Stimulated activated CD4-positive, alpha-beta T cell treated with anti-CD3 and anti-CD28 coated beads, Interleukin-12 subunit alpha, Interleukin-12 subunit beta, amount 100 ng/mL, for 48 hours (primary cell): ENCODE measurements around the gene RUNX1.
"Not testable (repeated sequence)": the region's sequence is repeated elsewhere in the genome, so short reads cannot be mapped to it uniquely, and the experiment has no call there.

Source experiments
- DNase-seq, 3 donors: peaks; one replicate each; pipeline ENCODE4 v3.0.0-alpha.2; 2020; ENCODE audit warnings: low read depth in 2 of 3, low spot score in 1 of 3

RUNX1 gene

DNA sequence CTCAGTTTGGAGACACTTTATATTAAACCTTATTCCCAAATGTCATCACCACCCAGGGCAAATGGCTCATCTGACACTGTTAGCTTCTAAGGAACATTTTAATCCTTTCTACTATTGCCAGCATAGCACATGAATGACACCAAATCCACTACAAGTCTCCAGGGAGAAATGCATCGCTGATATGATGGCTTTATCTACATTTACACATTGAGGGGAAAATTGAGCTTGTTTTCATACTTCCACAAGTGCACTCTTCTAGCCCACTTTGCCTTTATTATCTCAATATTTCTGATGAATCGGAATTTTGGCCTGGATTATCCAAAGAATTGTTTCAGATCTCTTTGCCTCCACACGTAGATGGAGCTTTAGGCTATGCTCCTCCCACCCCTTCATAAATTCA is 75.4 kb downstream of the RUNX1 start:
- DNase-seq, result no peak

DNA sequence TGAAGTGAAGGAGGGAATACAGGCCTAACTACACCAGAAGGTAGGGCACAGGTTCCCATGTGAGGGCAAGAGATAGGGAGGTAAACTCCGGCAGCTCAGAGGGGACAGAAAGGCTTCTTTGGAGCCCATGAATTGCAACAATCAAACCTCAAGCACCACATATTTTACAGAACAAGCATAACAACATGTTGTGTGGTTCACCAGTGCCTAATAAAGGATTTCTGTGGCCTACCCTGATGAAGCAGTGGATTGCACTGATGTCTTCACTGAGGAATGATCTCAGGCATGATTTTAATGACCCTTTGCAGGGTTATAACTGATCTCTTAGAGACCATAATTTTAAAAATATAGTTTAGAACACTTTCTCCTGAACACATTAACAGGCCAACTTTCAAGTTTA is 77.4 kb downstream of the RUNX1 start:
- DNase-seq, result no peak

DNA sequence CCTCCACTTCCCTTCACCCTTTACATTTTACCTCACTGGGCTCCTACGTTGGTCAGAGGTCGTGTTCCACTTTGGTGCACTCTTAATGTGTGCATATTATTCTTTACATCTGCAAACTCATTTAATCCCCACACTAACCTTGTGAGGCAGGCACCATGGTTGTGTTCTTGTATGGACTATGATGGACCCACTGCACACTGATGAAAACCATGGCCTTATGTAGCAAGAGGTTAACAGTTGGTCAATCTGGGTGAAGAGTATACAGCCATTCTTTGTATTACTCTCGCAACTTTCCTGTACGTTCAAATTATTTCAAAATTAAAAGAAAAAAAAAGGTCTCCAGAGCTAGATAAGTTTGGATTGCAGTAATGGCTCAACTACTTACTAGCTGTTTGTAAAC is 78.5 kb downstream of the RUNX1 start:
- DNase-seq, result no peak

DNA sequence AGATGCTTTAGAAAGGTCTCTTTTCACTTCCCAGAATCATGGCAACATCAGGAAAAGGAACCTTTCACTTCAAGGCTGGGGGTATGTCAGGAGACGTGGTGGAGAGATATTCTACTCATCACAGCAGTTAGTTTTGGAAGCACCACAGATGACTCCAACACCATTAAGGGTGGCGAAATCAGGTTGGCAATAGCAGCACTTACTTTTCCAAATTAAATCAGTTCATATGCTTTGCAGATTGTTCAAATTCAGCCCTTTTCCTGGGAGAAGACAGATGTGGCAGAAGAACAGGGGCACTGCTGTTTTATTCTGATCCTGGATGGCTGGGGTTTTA is 79.0 kb downstream of the RUNX1 start:
- no peak for DNase-seq

DNA sequence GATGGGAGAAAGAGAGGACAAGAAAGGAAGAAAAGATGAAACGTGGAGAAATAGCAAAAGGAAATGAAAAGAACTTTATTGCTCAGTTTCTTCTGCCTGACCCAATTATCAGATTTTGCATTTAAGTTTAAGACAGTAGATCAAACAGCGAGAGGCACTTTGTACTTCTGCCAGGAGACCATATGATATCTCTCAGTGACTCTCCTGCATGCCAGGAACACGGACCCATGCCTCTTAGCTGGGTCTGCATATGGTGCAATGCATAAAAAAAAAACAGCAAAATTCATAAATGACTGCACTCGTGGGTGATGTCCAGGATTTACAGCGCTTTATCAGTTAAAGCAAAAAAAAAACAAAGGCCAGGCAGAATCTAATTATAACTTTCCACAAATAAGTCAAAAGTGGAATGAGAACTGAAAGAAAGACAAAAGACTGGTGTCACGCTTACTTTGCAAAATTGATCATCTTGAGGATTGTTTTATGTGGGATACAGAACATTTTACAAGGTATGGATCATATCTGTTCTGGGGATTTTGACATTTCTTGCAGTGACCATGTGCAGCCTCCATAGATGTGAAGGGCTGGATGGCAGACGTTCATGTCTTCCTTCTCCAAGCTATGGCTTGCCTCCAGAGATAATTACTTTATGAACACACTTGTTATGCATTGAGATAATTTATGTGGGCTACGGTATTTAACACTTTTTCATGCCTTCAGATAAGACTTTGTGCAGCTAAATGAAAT is 79.5 kb downstream of the RUNX1 start:
- DNase-seq, result no peak

DNA sequence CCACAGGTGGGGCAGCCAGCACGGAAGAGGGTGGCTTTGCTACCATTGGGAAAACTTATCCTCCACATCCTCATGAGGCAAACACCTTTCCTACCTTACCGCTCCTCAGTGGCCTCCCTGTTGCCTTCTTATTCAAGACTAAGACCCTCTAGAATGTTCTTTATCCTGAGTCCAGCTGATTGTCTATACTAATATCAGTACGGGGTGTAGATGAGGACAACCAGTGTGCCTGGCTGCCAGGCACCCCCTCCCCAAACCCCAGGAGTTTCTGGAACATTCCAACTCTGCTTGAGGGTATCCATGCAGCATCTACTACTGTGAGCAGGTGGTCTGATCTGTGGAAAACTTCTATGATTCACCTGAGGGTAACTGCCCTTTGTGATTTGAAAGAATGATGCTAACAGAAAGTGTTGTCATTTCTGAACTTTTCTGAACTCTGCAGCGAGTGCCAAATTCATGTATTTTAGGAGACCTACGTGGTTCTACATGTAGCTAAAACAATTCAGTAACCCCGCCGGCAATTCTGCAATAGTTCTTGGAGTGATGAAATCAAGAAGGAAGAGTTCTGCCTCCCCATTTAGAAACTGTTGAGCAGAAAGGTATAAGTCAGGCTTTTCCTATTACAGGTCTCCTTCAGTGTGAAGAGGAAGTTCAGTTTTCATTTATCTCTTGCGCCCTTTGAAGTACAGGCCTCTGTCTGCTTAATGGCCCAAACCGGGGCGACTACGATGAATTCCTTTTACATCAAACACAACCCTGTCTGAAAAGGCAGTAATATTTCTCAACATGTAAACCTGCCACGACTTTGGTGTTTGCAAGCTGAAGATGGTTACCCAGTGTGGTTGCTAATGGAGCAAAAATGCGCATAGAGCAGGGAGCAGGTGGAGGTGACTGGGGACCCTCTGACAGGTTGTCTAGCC is 80.4 kb downstream of the RUNX1 start:
- DNase-seq, result no peak

DNA sequence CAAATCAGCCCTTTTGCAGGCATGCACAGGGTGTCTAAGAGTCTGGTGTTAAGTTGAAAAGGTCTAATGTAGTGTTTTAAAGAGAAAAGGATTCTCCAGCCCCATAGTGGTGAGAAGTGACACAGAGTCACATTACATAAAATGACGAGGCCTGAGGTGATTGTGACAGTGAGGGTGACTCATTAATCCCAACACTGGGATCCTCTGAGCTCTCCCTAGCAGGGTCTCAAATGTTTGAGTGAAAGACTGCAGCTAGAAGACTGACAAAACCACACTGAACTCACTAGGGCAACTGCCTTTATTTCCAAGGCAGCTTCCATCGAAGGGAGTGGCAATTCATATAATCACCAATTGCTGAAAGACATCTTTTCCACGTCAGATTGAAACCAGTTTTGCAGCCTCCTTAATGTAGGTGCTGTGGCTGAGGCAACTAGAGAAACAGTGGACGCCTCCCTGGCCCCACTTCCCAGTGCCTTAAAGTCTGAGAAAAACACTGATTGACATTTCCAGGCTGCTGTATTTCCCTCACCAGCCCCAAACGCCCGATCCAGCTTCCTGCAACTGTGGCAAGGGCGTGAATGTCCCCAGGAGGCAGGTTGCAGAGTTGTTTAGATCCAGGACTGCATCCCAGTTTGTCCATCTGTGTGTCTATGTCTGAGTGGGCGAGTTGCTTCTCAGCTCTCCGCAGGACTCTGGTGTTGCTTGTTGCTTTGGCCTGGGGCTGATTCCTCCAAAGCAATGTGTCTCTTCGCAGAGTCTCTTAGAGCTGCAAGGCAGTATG is 81.4 kb downstream of the RUNX1 start:
- DNase-seq, result peak in 1 of 3 donors; percentile 47

DNA sequence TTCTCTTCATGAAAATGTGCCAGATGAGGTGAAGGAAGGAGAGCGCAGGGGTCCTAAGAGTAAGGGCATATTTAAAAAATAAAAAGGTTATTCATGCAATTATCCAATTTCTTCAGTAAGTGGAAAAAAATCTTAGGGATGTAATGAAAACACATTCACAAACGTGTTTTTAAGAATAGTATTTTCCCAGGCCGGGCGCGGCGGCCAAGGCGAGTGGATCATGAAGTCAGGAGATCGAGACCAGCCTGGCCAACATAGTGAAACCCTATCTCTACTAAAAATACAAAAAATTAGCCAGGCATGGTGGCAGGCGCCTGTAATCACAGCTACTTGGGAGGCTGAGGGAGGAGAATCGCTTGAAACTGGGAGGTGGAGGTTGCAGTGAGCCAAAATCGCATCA is 82.2 kb downstream of the RUNX1 start:
- DNase-seq, result not testable (repeated sequence)

DNA sequence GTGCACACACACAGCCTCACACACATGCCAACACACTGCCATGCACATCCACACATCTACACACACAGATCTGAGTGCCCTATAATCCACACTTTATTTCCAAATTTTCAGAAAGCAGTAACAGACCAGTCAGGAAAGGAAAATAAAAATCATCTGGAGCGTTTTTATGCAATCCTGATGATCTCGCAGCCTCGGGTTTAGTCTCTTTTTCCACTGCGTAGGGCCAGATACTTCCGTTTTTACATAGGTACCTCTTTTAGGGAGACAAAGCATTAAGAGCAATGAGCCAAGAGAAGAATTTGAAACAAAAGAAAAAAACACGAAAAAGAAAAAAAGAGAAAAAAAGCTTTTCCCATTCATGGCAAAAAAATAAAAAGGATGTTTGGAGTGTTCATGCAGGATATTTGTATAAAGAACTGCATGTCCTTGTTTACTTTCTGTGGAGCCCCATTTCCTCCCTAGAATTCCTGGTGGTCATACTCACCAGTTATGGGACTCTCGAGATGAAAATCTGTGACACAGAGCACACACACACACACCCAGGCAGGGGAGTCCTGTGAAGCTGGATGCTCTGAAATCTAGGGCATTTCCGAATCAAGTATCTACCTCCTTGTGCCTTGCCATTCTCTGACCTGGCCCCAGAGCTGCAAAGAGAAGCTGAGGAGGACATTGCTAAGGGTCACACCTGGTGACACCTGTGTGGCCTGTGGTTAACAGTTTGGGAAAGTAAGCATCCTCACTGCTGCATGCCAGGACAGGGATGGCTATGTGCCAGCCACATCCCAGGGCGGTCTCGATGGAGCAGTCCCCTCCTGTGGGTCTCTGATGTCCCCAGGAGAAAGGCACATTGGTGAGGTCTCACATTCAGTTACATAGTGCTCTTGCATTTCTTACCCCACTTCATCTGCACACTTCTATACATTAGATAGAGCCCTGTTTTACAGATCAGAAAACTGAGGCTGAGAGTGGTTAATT is 83.6 kb downstream of the RUNX1 start:
- DNase-seq, result no peak

DNA sequence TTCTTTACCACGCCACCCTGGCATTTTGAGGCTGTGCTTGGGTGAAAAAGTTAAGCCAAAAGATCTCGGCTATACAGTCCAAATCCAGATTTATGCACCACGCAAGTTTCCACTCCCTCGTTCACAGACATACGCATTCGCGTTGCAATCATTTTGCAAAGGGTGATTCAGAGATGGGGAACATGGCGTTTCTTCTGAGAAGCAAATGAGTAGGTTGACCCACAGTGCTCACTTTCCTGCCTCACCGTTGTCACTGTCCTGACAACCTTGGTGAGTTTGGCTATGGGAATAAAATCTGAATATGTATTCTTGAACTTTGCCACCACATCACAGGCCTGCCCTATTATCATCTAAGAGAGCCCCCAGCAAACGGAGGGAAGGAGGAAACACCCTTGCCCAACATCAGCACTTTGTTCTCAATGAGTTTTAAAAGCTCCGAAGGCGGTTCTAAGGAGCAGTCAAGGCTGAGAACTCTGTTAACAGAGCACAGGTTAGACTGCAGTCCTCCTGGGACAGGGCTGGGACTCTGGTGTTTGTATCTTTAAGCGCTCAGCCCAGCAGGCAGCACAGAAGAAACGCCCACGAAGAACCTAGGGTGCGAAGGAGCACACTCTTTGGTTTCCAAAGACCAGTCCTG is 86.4 kb downstream of the RUNX1 start:
- peak in 1 of 3 donors; percentile 45 for DNase-seq

DNA sequence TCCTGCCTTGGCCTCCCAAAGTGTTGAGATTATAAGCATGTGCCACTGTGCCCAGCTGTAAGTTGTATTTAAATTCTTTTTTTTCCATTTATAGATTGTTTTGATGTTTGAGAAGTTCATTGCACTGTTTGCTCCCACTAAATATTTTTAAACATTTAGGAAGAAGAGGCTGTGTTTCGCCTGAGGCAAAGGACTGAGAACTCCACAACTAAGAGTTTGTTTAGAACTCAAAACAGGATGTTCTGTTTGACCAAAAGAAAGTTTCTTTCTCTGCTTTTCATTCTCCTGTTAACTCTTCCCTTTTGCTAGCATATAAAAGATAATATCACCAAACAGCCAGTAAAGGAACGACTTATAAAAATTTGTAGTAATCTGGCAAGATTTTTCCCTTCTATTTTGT is 87.0 kb downstream of the RUNX1 start:
- no peak for DNase-seq

DNA sequence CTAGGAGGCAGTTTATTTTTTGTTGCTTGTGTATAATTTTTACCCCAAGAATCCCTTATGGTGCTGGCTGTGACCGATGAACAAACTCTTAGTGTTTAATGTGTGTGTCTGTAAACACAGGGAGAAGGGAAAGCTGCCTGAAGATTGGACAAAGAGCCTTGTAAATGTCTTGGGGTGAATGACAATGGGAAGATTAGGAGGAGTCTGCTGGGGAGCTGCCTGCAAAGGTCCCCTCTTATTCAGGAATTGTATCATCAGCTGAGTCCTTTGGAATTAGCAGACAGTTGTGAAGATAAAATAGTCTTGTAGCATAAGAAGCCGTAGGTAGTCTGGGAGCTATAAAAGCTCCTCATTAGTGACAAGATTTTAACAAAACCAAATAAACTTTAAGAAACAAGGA is 88.4 kb downstream of the RUNX1 start:
- DNase-seq, result no peak

DNA sequence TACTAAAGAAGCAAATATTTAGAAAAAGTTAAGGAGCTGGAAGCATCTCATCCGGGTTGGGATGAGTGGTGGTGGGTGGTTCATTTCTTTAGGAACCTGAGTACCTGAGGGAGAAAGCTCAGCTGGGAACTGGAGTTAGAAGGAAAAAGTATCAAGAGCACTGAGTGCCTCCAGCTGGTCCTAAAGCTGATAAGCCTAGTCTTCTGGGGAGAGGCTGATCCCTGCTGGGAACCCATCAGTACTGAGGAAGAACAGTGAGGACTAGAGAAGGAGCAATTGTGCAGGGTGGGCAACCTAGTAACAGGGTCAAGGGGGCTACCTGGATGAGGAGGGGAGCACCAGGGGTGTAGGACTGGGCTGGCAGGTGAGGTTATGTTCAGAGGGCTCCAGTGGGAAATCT is 89.5 kb downstream of the RUNX1 start:
- DNase-seq, result no peak

DNA sequence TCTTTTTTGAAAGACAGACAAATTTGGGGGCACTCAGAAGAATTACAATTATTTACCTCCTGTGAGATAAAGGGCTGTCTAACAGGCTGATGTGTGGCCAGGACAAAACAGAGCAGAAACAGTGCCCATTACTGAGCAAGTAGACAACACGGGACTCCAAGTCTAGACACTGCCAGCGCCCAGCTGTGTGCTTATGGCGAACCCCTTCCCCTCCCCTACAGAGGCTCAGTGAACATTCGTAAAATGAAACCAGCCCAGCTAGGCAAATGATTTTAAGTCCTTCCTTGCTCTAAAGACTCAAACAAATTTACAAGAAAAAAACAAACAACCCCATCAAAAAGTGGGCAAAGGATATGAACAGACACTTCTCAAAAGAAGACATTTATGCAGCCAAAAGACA is 91.1 kb downstream of the RUNX1 start:
- no peak for DNase-seq

DNA sequence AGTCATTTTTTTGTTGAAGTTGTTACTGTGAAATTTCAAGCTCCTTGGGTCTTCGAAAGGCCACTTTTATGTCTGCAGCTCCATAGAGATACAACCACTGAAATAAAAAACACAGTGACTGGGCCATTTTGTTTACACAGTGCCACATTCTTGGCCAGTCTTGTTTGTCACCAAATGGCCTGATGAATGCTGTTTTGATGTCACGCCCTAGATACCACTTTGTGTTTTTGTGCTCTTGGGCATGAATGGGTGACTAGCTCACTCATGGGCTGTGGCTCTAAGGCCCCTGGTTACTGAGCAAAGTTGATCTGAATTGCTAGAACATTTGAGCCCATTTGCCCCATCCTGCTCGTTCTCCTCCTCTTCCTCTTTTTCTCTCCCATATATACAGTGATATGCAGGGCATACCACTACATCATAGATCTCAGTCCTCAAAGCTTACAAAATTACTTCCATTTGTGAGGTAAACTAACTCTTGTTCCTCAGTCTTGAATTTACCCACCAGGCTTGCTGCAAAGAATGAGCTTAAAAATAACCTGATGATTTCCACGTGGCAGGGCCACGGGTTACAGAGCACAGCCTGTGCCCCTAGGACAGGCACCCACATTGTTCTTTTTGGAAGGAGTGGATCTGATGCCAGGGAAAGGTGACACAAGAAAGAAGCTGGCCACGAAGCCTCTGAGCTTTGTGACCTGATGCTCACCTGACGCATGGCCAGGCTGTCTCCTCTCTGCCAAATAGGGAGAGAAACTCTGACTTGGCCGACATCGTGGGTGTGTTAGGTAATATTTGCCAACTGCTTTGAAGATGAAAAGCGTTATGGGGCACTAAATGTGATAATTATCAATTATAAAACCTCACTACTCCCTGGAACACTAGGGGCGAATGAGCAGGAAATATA is 92.4 kb downstream of the RUNX1 start:
- DNase-seq, result no peak

DNA sequence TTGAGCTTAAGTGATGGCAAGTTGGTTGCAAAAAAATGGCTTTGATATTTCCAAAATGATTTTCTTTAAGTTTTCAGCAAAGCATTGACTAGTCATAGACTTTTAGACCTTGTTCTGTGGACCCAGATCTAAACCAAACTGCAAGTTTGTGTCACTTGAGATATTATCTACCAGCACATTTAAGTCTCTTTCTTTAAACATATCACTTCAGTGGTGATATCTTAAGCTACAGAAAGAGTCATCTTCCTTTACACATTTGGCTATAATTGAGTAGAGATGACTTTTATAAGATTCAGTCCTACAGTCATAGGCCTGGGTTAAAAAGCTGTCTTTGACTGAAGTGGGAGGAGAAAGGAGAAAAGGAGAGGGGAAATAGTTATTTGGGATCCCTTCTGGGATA is 95.2 kb downstream of the RUNX1 start:
- DNase-seq, result no peak

DNA sequence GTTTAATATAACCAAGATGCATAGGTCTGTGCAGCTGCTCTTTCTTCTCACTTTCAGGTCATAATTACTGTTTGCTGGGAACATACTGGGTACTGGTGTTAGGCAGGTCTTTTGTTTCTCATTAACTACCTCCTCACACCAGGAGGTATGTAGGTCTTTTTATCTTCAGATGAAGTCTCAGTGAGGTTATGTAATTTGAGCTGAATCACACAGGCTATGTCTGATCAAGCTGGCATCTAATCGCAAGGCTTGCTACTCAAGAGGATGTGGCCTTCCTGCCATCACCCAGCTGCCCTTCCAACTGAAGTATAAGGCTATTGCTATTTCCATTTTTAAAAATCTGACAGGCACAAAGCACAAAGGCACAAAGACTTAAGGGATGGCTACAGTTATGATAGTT is 96.4 kb downstream of the RUNX1 start:
- DNase-seq, result no peak

DNA sequence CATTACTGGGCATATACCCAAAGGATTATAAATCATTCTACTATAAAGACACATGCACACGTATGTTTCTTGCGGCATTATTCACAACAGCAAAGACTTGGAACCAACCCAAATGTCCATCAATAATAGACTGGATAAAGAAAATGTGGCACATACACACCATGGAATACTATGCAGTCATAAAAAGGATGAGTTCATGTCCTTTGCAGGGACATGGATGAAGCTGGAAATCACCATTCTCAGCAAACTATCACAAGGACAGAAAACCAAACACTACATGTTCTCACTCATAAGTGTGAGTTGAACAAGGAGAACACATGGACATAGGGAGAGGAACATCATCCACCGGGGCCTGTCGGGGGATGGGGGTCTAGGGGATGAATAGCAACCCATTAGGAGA is 97.2 kb downstream of the RUNX1 start:
- not testable (repeated sequence) for DNase-seq

DNA sequence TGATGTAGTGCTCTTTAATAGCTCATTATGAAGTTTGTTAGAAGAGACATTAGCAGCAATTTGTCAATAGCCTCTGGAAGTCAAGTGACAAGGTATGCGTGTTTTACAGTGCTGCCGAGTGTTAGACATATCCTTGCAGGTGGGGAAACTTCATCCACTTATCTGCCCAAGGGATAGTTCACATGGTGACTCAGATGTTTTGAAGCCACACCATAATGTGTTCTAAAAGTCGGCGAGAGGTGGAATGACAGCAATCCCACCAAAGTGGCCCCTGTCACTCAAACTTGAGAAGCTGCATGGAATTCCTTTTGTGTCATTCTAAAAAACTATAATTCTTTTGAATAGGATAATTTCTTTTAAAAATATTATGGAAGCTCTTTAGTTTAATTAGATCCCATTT is 98.1 kb downstream of the RUNX1 start:
- DNase-seq, result no peak
